Endodermal cell (in vitro differentiated cells): ENCODE measurements around the gene LCP2. TPM values are rescaled to one million over a fixed set of nuclear protein-coding genes. Genes with fewer than 3 reads are reported as not detected.

ENCODE experiments used
- DNase-seq: peaks from one replicate; pipeline ENCODE4 v3.0.0-alpha.2; 2017
- H3K27ac ChIP-seq: 2 replicates; pipeline ENCODE4 v1.5.1; 2013; ENCODE audit warnings: mild to moderate bottlenecking, low read depth, low read length, moderate library complexity
- H3K27me3 ChIP-seq: 2 replicates; pipeline ENCODE4 v1.6.1; 2013; ENCODE audit warnings: mild to moderate bottlenecking, low read length, moderate library complexity; ENCODE audit not compliant: insufficient read depth, control insufficient read depth, poor library complexity, severe bottlenecking
- H3K36me3 ChIP-seq: 2 replicates; pipeline ENCODE4 v1.7.0; 2013; ENCODE audit warnings: mild to moderate bottlenecking, low read length, moderate library complexity; ENCODE audit not compliant: control insufficient read depth, insufficient read depth
- H3K4me1 ChIP-seq: one replicate; pipeline ENCODE4 v1.7.0; 2013; ENCODE audit warnings: low read length; ENCODE audit not compliant: control insufficient read depth, insufficient read depth
- H3K4me3 ChIP-seq: 2 replicates; pipeline ENCODE4 v1.5.1; 2013; ENCODE audit warnings: mild to moderate bottlenecking, low read length, moderate library complexity
- H3K9ac ChIP-seq: 2 replicates; pipeline ENCODE4 v1.6.1; 2013; ENCODE audit warnings: mild to moderate bottlenecking, low read length, moderate library complexity; ENCODE audit not compliant: poor library complexity, severe bottlenecking; ENCODE audit errors: extremely low read depth
- H3K9me3 ChIP-seq: 2 replicates; pipeline ENCODE4 v1.6.1; 2013; ENCODE audit warnings: mild to moderate bottlenecking, low read length, moderate library complexity; ENCODE audit not compliant: control insufficient read depth
- H3K27ac Mint-ChIP-seq: 2 replicates; pipeline ENCODE4 v1.8.0; 2020; ENCODE audit warnings: mixed read lengths
- H3K27me3 Mint-ChIP-seq: 2 replicates; pipeline ENCODE4 v1.8.0; 2021; ENCODE audit warnings: mild to moderate bottlenecking, mixed read lengths; ENCODE audit not compliant: insufficient read depth
- H3K36me3 Mint-ChIP-seq: 2 replicates; pipeline ENCODE4 v1.8.0; 2020; ENCODE audit warnings: low read depth, mixed read lengths
- H3K4me1 Mint-ChIP-seq: 2 replicates; pipeline ENCODE4 v1.8.0; 2020; ENCODE audit warnings: mixed read lengths
- H3K4me3 Mint-ChIP-seq: 2 replicates; pipeline ENCODE4 v1.8.0; 2020; ENCODE audit warnings: mild to moderate bottlenecking, moderate library complexity, mixed read lengths
- H3K9me3 Mint-ChIP-seq: 2 replicates; pipeline ENCODE4 v1.8.0; 2020; ENCODE audit warnings: mild to moderate bottlenecking, mixed read lengths
- CTCF ChIP-seq: fragments of 200-600 bp; sonication (generic); conservative IDR thresholded peaks from 2 replicates; pipeline ENCODE4 v1.5.0; 2021; ENCODE audit warnings: antibody characterized with exemption, mild to moderate bottlenecking
- WGBS, 2 experiments: methylation state at CpG; one replicate each; pipeline versions ENCODE4 v1.1.5 to v1.1.7; 2013; ENCODE audit warnings: missing lambda C conversion rate in 2 of 2, mixed read lengths in 1 of 2; ENCODE audit not compliant: insufficient coverage in 1 of 2, insufficient read length in 1 of 2; 5-methylcytosine and 5-hydroxymethylcytosine counted together
- total RNA-seq, 2 donors: library from RNA; stranded (reverse); fragmentation: NEBNext Ultra II Directional in 1 of 2; extraction: Animal tissue kit (Norgen Biotek cat#: 25700) in 1 of 2; gene quantifications; 2 replicates in 1 of 2; 3 replicates in 1 of 2; pipeline ENCODE4 v1.2.1, GENCODE V29; 2021

Gene LCP2
- total RNA-seq, 2 donors from 2014 or later, result 0.11 TPM; not detected in 1

GRCh38 chr5:170329524-170329923 lies 31.9 kb upstream of the LCP2 start:
- no peaks in the 10 kb centered on the region for H3K9me3 Mint-ChIP-seq
- Histone ChIP-seq H3K9me3 (no peaks in the 10 kb centered on the region), H3K4me3 (no peak overlapping the region), H3K4me1 (peaks cover 14% of the 10 kb centered on the region), H3K36me3 (no peaks in the 10 kb centered on the region), H3K27me3 (no peaks in the 10 kb centered on the region), H3K9ac (no peak overlapping the region), H3K27ac (no peak overlapping the region)
- no peak overlapping the region for H3K4me3 Mint-ChIP-seq
- no peaks in the 10 kb centered on the region for H3K27me3 Mint-ChIP-seq
- 74 to 96% methylated on average over 2 to 3 of the region's 3 CpGs for WGBS, 2 experiments
- no peaks in the 10 kb centered on the region for H3K36me3 Mint-ChIP-seq
- no peak for TF ChIP-seq CTCF
- H3K27ac Mint-ChIP-seq, result no peak overlapping the region
- no peak for DNase-seq
- H3K4me1 Mint-ChIP-seq, result peaks cover 31% of the 10 kb centered on the region

GRCh38 chr5:170327829-170328228 lies 30.3 kb upstream of the LCP2 start:
- Histone ChIP-seq H3K4me3 (no peak overlapping the region), H3K27ac (no peak overlapping the region), H3K9me3 (no peaks in the 10 kb centered on the region), H3K27me3 (no peaks in the 10 kb centered on the region), H3K4me1 (peaks cover 3% of the 10 kb centered on the region), H3K9ac (no peak overlapping the region), H3K36me3 (no peaks in the 10 kb centered on the region)
- no peak for TF ChIP-seq CTCF
- no peak for DNase-seq
- WGBS, 2 experiments, result 67 to 79% methylated on average over 2 of the region's 2 CpGs
- H3K9me3 Mint-ChIP-seq, result no peaks in the 10 kb centered on the region
- no peak overlapping the region for H3K4me3 Mint-ChIP-seq
- H3K36me3 Mint-ChIP-seq, result no peaks in the 10 kb centered on the region
- no peaks in the 10 kb centered on the region for H3K27me3 Mint-ChIP-seq
- peaks cover 19% of the 10 kb centered on the region for H3K4me1 Mint-ChIP-seq
- H3K27ac Mint-ChIP-seq, result no peak overlapping the region

GRCh38 chr5:170327168-170327567 lies 29.6 kb upstream of the LCP2 start:
- H3K36me3 ChIP-seq, result no peaks in the 10 kb centered on the region
- Mint-ChIP-seq H3K4me1 (peaks cover 12% of the 10 kb centered on the region), H3K9me3 (no peaks in the 10 kb centered on the region), H3K36me3 (no peaks in the 10 kb centered on the region), H3K27ac (no peak overlapping the region), H3K4me3 (no peak overlapping the region), H3K27me3 (no peaks in the 10 kb centered on the region)
- no peaks in the 10 kb centered on the region for H3K27me3 ChIP-seq
- no peak for TF ChIP-seq CTCF
- H3K9ac ChIP-seq, result no peak overlapping the region
- no peaks in the 10 kb centered on the region for H3K4me1 ChIP-seq
- WGBS, 2 experiments, result 94 to 100% methylated on average over 1 to 4 of the region's 4 CpGs
- no peaks in the 10 kb centered on the region for H3K9me3 ChIP-seq
- no peak overlapping the region for H3K4me3 ChIP-seq
- DNase-seq, result no peak
- H3K27ac ChIP-seq, result no peak overlapping the region
